GM18499 (cell line): ENCODE data around the gene NTF4.
"Not testable (repeated sequence)": the region's sequence is repeated elsewhere in the genome, so short reads cannot be mapped to it uniquely, and the experiment has no call there.

Source experiments
- ATAC-seq: cut with Tn5 transposase; IDR thresholded peaks from one replicate; pipeline ENCODE4 v1.9.1; 2021; ENCODE audit warnings: moderate number of reproducible peaks; ENCODE audit not compliant: insufficient read depth, unreplicated experiment

The NTF4 gene

GRCh38 chr19:49091391-49092038 lies 26.9 kb upstream of the NTF4 start:
- ATAC-seq, result no peak

DNA sequence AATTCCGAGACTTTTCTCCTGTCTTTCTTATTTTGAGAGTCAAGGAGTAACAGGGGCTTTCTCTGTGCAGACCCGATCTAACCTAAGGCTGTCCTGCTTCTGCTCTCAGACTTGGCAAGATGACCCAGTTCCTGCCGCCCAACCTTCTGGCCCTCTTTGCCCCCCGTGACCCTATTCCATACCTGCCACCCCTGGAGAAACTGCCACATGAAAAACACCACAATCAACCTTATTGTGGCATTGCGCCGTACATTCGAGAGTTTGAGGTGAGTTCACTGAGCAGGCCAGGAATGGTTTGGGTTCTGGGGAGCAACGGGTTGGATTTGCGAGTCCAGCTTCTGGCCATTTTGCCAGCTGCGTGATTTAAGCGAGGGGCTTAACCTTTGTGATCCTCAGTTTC lies 21.7 kb upstream of the NTF4 start:
- ATAC-seq, result no peak

DNA sequence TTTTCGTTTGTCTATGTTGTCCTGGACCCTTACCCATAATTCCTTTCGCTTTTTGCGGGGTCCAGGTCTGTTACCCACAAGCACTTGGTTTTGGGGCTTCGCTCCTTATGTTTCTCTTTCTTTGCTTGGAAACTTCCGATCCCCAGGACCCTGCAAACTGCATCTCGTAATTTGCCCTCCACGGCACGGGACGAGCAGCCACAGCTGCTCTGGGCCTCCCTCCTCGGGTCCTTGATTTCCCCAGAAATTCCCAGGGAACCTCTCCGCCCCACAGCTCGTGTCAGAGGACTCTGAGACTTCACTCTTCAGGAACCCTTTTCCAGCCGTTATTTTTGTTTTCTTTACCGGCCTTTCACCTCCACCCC lies 21.2 kb upstream of the NTF4 start:
- ATAC-seq, result no peak

DNA sequence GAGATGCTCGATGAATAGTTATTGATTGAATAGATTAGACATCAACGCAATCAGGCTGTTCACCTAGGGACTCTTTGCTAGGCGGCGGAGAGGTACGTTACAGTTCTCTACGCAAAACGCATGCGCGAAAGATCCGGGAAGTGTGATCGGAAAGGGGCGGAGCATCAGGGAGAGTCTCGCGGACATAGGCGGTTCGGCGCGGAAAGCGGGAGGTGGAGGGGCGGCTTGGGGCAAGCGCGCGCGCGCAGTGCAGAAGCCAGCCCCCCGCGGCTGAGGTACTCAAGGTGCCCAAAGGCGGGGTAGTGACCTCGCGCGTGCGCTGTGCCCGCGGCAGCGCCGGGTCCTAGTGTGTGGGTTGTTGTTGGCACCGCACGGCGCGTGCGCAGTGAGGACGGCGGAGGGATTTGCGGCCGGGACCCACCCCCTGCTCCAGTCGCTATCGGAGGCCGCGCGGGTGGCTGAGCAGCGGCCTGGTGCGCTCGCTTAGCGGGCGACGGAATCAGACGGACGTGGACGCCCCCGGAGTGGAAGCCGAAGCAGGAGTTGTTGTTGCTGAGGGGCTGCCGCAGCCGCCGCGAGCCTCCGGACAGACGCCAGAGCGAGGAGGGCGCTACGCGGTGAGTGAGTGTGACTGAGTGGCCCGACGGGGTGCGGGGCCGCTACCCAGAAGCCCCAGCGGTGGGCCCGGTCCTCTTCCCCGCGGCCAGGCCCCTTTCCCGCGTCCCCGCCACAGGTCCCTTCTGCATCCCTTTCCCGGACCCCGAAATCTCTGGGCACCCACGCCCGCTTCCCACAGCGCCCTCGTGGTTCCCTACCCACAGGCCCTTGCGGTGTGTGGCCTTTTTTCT lies 20.6 kb upstream of the NTF4 start, which contains the start of gene SNRNP70:
TSS of gene SNRNP70 (plus strand) at position 432 of the 848 bp plus-strand sequence. CDS start 964 bp downstream, outside the sequence.
- ATAC-seq, result peak; percentile 75

DNA sequence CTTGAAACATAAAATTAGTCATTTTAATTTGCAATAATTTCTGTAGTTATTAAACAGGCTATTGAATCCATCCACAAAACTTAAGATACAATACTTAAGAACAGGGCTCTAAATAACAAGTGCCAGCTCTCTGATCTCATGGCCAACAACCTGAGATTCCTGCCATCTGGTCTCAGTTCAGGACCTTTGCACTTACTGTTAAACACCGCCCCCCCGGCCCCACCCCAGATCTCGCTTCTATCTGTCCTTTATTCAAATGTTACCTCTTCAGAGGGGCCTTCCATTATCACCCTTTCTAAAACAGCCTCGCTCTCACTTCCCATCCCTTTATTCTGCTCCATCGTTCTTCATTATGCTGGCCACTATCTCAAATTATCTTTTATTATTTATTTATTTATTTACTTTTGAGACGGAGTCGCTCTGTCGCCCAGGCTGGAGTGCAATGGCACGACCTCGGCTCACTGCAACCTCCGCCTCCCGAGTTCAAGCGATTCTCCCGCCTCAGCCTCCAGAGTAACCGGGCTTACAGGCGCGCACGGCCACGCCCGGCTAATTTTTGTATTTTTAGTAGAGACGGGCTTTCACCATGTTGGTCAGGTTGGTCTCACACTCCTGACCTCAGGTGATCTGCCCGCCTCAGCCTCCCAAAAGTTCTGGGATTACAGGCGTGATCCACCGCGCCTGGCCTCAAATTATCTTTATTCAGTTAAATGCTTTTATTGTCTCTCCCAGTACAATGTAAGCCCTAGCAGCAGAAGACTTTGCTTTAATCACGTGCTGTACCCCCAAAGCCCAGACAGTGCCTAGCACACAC lies 19.8 kb upstream of the NTF4 start:
- ATAC-seq, result no peak

DNA sequence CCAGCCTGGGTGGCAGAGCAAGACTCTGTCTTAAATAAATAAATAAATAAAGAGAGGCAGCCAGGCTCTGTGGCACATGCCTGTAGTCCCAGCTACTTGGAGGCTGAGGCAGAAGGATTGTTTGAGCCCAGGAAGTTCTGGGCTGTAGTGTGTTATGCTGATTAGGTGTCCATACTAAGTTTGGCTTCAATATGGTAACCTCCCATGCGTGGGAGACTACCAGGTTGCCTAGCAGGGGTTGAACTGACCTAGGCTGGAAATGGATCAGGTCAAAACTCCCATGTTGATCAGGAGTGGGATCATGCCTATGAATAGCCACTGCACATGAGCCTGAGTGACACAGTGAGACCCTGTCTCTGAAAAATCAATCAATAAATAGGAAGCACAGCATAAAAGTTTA lies 16.7 kb upstream of the NTF4 start:
- ATAC-seq, result no peak

- no peak for ATAC-seq
Measured at GRCh38 chr19:49080392-49080791, 15.8 kb upstream of the NTF4 start.

DNA sequence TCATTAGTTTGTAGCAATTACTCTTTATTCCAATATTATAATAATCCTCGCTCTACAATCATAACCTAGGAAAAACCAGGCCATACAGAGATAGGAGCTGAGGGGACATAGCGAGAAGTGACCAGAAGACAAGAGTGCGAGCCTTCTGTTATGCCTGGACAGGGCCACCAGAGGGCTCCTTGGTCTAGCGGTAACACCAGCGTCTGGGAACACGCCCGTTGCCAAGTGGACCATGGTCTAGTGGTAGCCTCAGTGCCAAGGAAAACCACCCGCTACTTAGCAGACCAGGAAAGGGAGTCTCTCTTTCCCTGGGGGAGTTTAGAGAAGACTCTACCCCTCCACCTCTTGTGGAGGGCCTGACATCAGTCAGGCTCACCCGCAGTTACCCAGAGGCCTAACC lies 10.3 kb upstream of the NTF4 start:
- ATAC-seq, result not testable (repeated sequence)

- ATAC-seq, result no peak
Measured at GRCh38 chr19:49073514-49074378, 9.1 kb upstream of the NTF4 start.

DNA sequence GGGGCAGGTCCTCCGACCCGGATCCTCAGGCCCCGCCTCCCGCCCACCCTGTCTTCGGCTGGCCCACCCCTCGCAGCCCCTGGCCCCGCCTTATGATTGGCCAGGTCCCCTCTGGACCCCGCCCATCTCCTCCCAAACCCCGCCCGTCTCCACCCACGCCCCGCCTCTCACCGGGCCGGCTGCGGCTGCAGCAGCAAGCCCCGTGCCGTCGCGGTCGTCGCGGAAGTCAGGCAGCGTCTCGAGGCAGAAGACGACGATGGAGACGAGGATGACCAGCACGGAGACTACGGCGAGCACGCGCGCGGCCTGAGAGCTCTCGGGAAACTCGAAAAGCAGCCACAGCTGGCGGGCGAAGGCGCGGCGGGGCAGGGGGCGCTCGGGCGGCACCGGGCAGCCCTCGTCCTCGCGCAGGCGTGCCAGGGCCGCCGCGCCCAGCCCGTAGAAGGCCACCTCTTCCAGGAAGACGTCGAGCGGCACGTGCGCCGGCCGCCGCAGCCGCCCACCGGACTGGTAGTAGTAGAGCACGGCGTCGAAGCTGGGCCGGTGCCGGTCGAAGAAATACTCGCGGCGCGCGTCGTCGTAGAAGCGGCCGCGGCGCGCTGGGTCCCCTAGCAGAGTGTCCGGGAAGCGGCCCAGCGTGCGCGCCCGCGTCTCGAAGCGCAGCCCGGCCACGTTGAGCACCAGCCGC lies 7.4 kb upstream of the NTF4 start:
- no peak for ATAC-seq

DNA sequence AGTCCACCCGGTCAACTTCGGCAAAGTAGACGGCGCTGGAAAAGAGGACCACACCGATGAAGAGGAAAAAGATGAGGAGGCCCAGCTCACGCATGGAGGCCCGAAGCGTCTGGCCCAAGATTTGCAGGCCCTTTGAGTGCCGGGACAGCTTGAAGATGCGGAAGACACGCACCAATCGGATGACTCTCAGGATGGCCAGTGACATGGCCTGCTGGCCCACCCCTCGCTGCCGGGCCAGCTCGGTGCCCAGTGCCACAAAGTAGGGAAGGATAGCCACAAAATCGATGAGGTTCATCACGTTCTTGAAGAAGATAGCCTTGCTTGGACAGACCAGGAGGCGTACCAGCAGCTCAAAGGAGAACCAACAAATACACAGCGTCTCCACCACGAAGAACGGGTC lies 5.8 kb upstream of the NTF4 start:
- ATAC-seq, result no peak

GRCh38 chr19:49069026-49069425 lies 4.4 kb upstream of the NTF4 start:
- ATAC-seq, result no peak

GRCh38 chr19:49067554-49067953 lies 2.9 kb upstream of the NTF4 start:
- ATAC-seq, result no peak

DNA sequence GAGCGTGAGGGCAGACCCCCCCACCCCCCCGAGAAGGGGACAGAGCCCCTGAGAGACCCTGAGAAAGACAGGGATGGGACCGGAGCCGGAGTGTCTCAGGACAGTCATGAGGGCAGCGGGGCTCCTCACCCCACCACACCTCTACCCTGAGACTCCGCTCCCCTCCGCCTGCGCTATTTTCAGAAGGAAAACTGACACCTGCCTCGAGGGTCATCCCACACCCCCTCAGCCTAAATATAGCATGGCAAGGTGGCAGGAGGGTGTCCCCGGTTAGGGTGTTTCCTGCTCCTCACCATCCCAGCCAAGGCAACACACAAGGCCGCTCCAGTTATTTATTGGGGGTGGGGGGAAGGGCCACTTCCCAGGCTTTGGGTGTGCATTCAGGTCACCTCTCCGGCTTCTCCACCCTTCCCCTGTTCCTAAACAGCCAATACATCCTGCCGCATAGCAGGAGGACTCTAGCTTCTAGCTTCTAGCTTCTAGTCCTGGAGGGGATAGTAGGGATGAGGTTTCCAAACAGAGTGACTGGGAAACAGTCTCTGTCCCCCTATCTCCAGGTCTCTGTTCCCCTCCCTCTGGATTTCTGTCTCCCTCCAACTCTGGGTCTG lies 1.4 kb upstream of the NTF4 start:
- ATAC-seq, result no peak

- ATAC-seq, result no peak
Measured at GRCh38 chr19:49064029-49064629, 489 bp downstream of the NTF4 start.

- ATAC-seq, result no peak
Measured at GRCh38 chr19:49061445-49061844, 3.2 kb downstream of the NTF4 start.

DNA sequence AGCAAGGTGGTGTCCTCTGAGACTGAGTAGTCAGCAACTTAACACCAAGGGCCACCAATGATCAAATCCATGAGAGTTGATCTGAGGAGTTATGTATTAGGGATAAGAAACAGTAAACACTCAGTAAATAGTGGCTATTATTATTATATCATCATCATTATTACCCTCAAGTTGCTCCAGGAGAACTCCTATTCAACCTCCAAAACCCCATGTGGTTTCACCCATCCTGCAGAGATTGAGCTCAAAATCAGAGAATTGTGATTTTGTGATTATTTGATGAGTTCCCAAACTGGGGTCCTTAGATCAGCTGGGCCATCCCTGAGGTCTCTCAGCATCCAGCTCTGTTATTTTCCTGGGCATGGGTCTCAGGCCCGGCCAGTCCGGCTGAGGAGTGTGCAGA lies 3.6 kb downstream of the NTF4 start:
- no peak for ATAC-seq

DNA sequence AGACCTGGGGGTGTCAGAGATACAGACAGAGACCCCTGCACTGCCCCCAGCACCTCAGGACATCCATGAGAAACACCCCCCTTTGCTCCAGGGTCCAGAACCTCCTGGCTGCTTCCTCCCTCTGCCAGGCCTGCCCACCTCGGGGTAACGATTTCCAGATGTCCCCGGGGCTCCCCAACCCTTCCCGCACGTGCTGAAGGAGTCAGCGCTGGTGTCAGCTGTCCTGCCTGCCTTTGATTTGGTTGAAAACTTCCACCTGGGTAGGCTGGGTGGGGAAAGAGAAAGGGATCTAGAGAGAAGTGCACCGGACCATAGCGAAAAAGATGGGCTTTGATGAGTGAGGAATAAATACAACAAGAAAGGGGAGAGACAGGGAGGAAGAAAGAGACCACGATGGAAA lies 5.6 kb downstream of the NTF4 start:
- no peak for ATAC-seq

DNA sequence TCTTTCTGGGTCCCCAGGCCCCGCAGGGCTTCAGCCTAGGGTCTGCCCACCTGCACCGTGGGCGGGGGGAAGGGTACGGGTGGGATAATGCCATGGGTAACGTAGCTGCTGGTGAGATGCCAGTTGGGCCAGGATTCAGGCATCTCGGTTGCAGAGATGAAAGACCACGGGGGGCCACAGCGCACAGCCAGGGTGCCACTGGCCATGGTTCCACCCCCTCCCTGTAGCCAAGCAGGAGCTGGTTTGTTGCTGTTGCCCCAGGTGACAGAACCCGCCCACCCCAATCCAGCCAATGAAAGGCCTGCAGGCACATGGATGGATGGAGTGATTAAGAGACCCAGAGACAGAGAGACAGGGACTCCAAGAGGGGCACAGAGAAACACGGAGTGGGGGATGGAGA lies 6.1 kb downstream of the NTF4 start:
- ATAC-seq, result no peak
